ENCODE data around the gene EVX1.

The EVX1 gene

GRCh38 chr7:27223941-27224575 lies 18.5 kb upstream of the EVX1 start:
- Mint-ChIP-seq H3K4me3 (no peak overlapping the region), H3K27me3 (peaks cover 89% of the 10 kb centered on the region)
- DNase-seq (ENCODE audit: low spot score in 2 of 2): no peak

GRCh38 chr7:27224983-27225934 lies 17.3 kb upstream of the EVX1 start:
- Mint-ChIP-seq H3K36me3 (ENCODE audit: insufficient read depth) (peaks cover 1% of the 10 kb centered on the region), H3K27ac (ENCODE audit: low read depth) (no peak overlapping the region), H3K4me3 (no peak overlapping the region), H3K9me3 (no peaks in the 10 kb centered on the region), H3K27me3 (peaks cover 87% of the 10 kb centered on the region), H3K4me1 (no peaks in the 10 kb centered on the region)
- DNase-seq (ENCODE audit: low spot score in 2 of 2): no peak
- no peak for ATAC-seq (replicated peaks; ENCODE audit: extremely low read depth, poor library complexity, severe bottlenecking)

More at GRCh38 chr7:27223941-27224575, 18.5 kb upstream of the EVX1 start:
- H3K9me3 Mint-ChIP-seq: no peaks in the 10 kb centered on the region
- no peak for ATAC-seq (replicated peaks; ENCODE audit: extremely low read depth, poor library complexity, severe bottlenecking)
- H3K4me1 Mint-ChIP-seq: no peaks in the 10 kb centered on the region
- peaks cover 1% of the 10 kb centered on the region for H3K36me3 Mint-ChIP-seq (ENCODE audit: insufficient read depth)
- H3K27ac Mint-ChIP-seq (ENCODE audit: low read depth): no peak overlapping the region

- Mint-ChIP-seq H3K27me3 (peaks cover 70% of the 10 kb centered on the region), H3K9me3 (no peaks in the 10 kb centered on the region), H3K27ac (ENCODE audit: low read depth) (no peak overlapping the region), H3K4me1 (no peaks in the 10 kb centered on the region), H3K4me3 (no peak overlapping the region), H3K36me3 (ENCODE audit: insufficient read depth) (peaks cover 1% of the 10 kb centered on the region)
- DNase-seq (ENCODE audit: low spot score in 2 of 2) (no peak), ATAC-seq (replicated peaks; ENCODE audit: extremely low read depth, poor library complexity, severe bottlenecking) (no peak)
Observed at GRCh38 chr7:27229448-27229847, 13.2 kb upstream of the EVX1 start.

- Mint-ChIP-seq H3K27ac (ENCODE audit: low read depth) (no peak overlapping the region), H3K4me3 (peak overlapping the region; percentile 40), H3K27me3 (peaks cover 81% of the 10 kb centered on the region), H3K36me3 (ENCODE audit: insufficient read depth) (peaks cover under 1% of the 10 kb centered on the region), H3K9me3 (no peaks in the 10 kb centered on the region), H3K4me1 (peaks cover under 1% of the 10 kb centered on the region)
- ATAC-seq (replicated peaks; ENCODE audit: extremely low read depth, poor library complexity, severe bottlenecking) (no peak), DNase-seq (ENCODE audit: low spot score in 2 of 2) (no peak)
Observed at GRCh38 chr7:27235387-27236311, 7.0 kb upstream of the EVX1 start.

GRCh38 chr7:27237735-27238334 lies 4.8 kb upstream of the EVX1 start:
- Mint-ChIP-seq H3K27ac (ENCODE audit: low read depth) (no peak overlapping the region), H3K36me3 (ENCODE audit: insufficient read depth) (peaks cover 4% of the 10 kb centered on the region), H3K4me3 (no peak overlapping the region), H3K9me3 (no peaks in the 10 kb centered on the region), H3K4me1 (peaks cover 11% of the 10 kb centered on the region), H3K27me3 (peaks cover 97% of the 10 kb centered on the region)
- no peak for DNase-seq (ENCODE audit: low spot score in 2 of 2)
- no peak for ATAC-seq (replicated peaks; ENCODE audit: extremely low read depth, poor library complexity, severe bottlenecking)

GRCh38 chr7:27238979-27239386 lies 3.6 kb upstream of the EVX1 start:
- ATAC-seq (replicated peaks; ENCODE audit: extremely low read depth, poor library complexity, severe bottlenecking): no peak
- Mint-ChIP-seq H3K4me3 (no peak overlapping the region), H3K27me3 (peaks cover 97% of the 10 kb centered on the region), H3K27ac (ENCODE audit: low read depth) (no peak overlapping the region), H3K9me3 (no peaks in the 10 kb centered on the region), H3K4me1 (peaks cover 11% of the 10 kb centered on the region), H3K36me3 (ENCODE audit: insufficient read depth) (peaks cover 6% of the 10 kb centered on the region)
- no peak for DNase-seq (ENCODE audit: low spot score in 2 of 2)

- DNase-seq (ENCODE audit: low spot score in 2 of 2) (no peak), ATAC-seq (replicated peaks; ENCODE audit: extremely low read depth, poor library complexity, severe bottlenecking) (no peak)
- H3K9me3 Mint-ChIP-seq: no peaks in the 10 kb centered on the region
- H3K4me3 Mint-ChIP-seq: peak overlapping the region; percentile 35
- peaks cover 97% of the 10 kb centered on the region for H3K27me3 Mint-ChIP-seq
- H3K4me1 Mint-ChIP-seq: peaks cover 11% of the 10 kb centered on the region
- no peak overlapping the region for H3K27ac Mint-ChIP-seq (ENCODE audit: low read depth)
- peaks cover 6% of the 10 kb centered on the region for H3K36me3 Mint-ChIP-seq (ENCODE audit: insufficient read depth)
Observed at GRCh38 chr7:27239387-27240014, 3.1 kb upstream of the EVX1 start.

GRCh38 chr7:27240015-27240731 lies 2.4 kb upstream of the EVX1 start:
- H3K27me3 Mint-ChIP-seq: peaks cover 97% of the 10 kb centered on the region
- H3K27ac Mint-ChIP-seq (ENCODE audit: low read depth): no peak overlapping the region
- no peaks in the 10 kb centered on the region for H3K9me3 Mint-ChIP-seq
- H3K4me1 Mint-ChIP-seq: peaks cover 15% of the 10 kb centered on the region
- H3K36me3 Mint-ChIP-seq (ENCODE audit: insufficient read depth): peaks cover 9% of the 10 kb centered on the region
- no peak for ATAC-seq (replicated peaks; ENCODE audit: extremely low read depth, poor library complexity, severe bottlenecking)
- peak overlapping the region; percentile 35 for H3K4me3 Mint-ChIP-seq
- DNase-seq (ENCODE audit: low spot score in 2 of 2): no peak

GRCh38 chr7:27241189-27242056 lies 1.2 kb upstream of the EVX1 start:
- Mint-ChIP-seq H3K9me3 (no peaks in the 10 kb centered on the region), H3K36me3 (ENCODE audit: insufficient read depth) (peaks cover 9% of the 10 kb centered on the region), H3K27ac (ENCODE audit: low read depth) (no peak overlapping the region), H3K4me3 (peak overlapping the region; percentile 0), H3K4me1 (peaks cover 17% of the 10 kb centered on the region), H3K27me3 (peaks cover 89% of the 10 kb centered on the region)
- ATAC-seq (replicated peaks; ENCODE audit: extremely low read depth, poor library complexity, severe bottlenecking) (no peak), DNase-seq (ENCODE audit: low spot score in 2 of 2) (no peak)

GRCh38 chr7:27242154-27242553 lies 448 bp upstream of the EVX1 start:
- DNase-seq (ENCODE audit: low spot score in 2 of 2) (no peak), ATAC-seq (replicated peaks; ENCODE audit: extremely low read depth, poor library complexity, severe bottlenecking) (no peak)
- peaks cover 9% of the 10 kb centered on the region for H3K36me3 Mint-ChIP-seq (ENCODE audit: insufficient read depth)
- peaks cover 17% of the 10 kb centered on the region for H3K4me1 Mint-ChIP-seq
- peaks cover 89% of the 10 kb centered on the region for H3K27me3 Mint-ChIP-seq
- no peak overlapping the region for H3K27ac Mint-ChIP-seq (ENCODE audit: low read depth)
- no peaks in the 10 kb centered on the region for H3K9me3 Mint-ChIP-seq
- H3K4me3 Mint-ChIP-seq: peak overlapping the region; percentile 29
